GM19468 (cell line): ENCODE data around the gene NACC2.

ENCODE experiments used
- ATAC-seq: cut with Tn5 transposase; IDR thresholded peaks from one replicate; pipeline ENCODE4 v1.9.1; 2021; ENCODE audit warnings: mild to moderate bottlenecking, moderate library complexity, moderate number of reproducible peaks; ENCODE audit not compliant: unreplicated experiment; ENCODE audit errors: extremely low read depth

The NACC2 gene

GRCh38 chr9:136059321-136059791 lies 35.7 kb downstream of the NACC2 start:
- no peak for ATAC-seq

- no peak for ATAC-seq
Measured at GRCh38 chr9:136058801-136059302, 36.2 kb downstream of the NACC2 start.

GRCh38 chr9:136058084-136058483 lies 37.0 kb downstream of the NACC2 start:
- no peak for ATAC-seq

DNA sequence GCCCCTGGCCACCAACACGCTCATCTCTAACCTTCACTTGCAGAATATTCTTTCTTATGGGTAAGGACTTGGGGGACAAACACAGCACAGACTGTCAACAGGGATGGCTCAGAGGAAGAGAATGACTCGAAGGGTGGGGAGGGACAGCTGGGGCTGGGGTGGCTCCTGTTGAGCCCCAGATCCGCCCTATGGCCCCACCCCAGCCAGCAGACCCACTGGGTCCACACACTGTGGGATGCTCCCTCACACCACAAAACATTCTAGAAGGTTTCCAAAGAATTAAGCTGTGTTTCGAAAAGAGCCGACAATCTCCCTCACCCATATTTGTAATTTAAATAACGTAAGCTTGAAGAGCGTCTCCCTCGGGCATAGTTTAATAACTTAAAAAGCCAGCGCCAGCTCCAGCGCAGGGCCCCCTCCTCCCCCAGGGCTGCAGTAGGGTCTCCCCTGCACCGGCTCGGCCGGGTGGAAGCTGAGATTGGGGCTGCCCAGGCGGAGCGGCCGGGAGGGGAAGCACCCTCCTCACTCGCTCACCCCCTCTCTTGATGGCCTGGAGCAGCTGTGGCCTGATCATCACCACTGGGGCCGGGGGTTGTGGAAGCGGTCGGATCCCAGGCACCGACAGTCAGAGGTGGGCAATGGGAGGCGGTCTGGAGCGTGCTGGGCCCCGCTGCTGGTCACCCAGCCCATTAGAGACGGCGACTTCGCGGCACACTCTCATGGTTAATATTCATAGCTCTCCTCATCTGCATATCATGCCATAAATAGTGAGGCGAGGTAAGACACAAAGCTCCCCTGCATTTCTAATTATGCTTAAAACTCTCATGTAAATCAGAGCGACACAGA lies 37.6 kb downstream of the NACC2 start:
- ATAC-seq: no peak

- ATAC-seq: no peak
Measured at GRCh38 chr9:136056546-136057235, 38.4 kb downstream of the NACC2 start.

DNA sequence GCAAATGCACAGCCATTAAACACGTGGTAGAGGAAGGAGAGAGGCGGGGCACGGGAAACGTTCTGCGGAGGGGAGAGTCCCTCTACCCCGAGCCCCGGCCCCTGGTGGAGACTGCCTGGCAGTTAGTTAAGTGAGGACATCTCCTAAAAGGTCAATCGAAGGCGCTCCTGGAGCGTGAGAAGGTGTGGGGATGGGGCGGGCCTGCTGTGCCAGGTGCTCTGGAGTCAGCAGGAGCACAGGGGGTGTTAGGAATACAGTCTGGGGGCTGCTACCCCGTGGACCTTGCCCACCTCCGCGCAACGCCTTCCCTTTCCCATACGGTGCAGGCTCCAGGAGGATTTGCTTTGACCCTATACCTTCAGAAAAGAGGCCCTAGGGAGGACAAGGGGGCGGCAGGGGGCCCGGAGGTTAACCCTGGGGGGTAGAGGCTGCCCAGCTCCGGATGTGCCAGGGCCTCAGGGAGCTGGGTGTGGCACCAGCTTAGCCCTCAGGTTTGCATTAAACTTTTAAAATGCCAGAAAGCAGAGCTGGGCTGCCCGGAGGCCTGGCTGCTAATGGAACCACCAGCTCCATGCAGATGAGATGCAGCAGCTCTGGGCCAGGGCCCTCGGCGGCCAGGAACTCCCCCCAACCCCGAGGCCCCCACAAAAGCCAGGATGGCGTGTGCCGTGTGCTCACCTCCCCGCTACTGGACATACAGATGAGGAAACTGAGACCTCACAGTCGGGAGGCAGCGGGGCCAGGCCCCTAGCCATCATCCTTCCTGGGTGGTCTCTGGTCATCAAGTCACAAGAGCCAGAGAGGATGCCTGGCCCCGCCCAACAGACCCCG lies 39.2 kb downstream of the NACC2 start:
- ATAC-seq: no peak

DNA sequence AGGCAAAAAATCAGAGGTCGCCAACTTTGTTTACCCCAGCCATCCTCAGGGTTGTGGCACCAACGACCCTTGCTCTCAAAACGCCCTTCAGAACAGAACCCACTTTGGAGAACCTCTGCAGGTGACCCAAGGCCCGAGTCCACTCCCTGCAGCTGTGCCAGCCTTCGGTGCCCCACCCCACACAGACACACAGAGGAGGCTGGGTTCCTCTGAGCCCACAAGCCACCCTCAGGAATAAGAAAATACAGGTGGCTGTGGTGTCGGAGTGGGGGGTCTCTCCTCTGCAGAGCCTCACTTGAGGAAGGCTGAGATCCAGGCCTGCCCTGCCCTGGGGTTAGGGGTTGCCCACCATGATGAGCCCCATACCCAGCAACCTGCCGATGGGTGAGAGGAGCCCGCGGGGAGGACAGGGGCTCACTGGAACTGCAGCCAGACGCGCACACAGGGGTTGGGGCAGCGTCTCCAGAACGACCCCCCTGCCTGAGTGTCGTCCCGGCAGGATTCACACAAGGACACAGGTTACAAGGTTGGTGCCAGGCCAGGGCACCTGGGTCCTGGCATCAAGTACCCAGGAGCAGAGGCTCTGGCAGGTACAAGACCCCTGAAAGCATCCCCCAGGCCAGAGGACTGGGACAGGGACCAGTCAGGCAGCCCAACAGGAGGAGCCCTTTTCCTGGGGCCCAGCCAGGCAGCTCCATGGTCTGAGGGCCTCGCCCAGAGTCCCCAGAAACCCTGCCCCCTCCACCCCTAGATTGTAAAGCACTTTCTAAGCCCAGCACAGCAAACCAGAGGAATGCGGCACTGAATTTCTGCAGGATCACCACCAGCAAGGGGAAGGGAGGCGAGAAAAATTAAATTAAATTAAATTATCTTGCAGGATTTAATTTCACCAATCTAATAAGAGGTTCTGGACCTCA lies 40.0 kb downstream of the NACC2 start:
- no peak for ATAC-seq

GRCh38 chr9:136054146-136054545 lies 40.9 kb downstream of the NACC2 start:
- ATAC-seq: no peak

GRCh38 chr9:136053757-136054142 lies 41.3 kb downstream of the NACC2 start:
- ATAC-seq: no peak

DNA sequence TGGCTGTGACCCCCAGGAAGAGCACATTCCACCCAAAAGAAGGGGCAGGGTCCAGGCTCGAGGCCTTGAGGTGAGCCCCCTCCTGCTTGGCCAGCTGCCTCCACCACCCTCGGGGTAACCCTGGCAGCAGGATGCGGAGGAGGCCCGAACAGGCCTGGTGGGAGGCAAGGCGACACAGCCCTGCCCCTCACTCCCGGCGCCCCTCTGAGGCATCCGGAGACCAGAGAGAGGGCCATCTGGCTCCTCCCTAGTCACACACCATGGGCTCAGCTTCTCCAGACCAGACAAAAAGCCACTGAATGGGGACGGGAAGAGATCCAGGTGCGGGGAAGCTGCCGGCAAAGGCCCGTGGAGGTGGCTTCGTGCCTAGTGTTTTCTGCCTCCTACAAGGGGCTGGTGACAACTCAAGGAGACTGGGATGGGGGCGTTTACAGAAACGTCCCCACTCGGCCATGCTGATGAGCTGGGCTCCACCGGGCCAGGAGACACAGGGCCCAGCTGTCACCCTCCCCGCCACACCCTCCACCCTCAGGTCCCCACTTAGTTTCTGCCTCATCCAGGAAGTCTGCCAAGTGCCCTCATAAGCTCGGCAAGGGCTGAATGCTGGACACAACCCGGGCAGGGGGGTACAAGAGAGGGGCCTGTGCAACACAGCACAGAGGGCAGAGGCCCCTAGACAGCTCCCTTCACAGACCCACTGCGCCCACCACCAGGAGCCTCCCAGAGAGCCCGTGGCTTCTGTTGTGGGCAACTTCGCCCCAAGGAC lies 41.9 kb downstream of the NACC2 start:
- ATAC-seq: no peak

DNA sequence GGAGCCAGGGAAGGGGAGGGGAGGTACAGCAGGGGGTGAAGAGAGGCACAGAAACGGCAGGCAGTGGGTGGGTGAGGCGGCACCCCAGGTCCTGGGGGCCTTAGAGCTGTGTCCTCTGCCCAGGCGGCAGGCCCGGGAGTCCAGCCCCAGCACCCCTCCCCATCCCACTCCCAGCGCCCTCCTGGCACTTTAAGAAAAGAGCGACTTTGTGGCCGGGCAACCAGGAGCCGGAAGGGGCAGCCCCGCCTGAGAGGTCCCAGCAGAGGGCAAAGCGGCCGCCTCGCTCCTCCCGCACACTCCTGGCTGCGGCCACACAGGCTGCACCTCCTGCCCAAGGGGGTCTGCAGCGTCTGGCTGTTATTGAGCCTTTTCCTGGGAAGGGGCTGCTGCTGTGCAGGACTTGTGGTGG lies 42.6 kb downstream of the NACC2 start:
- ATAC-seq: no peak

- ATAC-seq: no peak
Measured at GRCh38 chr9:136051837-136052471, 43.1 kb downstream of the NACC2 start.

- no peak for ATAC-seq
Measured at GRCh38 chr9:136051453-136051836, 43.6 kb downstream of the NACC2 start.

GRCh38 chr9:136050701-136051452 lies 44.2 kb downstream of the NACC2 start:
- ATAC-seq: no peak

DNA sequence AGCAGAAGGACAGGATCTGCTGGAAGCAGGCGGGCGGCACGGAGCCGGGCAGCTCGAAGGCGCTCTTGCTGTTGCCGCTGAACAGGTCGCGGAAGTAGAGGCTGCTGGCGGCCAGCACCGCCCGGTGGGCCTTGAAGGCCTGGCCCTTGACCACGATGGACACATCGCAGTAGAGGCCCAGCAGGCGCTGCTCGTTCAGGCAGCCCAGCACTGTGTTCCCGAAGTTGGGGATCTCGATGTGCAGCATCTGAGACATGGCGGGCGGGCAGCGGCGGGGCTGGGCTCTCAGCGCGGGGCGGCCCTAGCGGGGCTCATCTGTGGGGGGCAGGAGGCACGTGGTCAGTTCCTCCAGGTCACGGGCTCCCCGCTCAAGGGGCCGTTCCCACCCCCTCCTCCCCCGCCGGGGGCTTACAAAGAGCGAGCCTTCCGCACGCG lies 44.8 kb downstream of the NACC2 start:
- ATAC-seq: no peak

DNA sequence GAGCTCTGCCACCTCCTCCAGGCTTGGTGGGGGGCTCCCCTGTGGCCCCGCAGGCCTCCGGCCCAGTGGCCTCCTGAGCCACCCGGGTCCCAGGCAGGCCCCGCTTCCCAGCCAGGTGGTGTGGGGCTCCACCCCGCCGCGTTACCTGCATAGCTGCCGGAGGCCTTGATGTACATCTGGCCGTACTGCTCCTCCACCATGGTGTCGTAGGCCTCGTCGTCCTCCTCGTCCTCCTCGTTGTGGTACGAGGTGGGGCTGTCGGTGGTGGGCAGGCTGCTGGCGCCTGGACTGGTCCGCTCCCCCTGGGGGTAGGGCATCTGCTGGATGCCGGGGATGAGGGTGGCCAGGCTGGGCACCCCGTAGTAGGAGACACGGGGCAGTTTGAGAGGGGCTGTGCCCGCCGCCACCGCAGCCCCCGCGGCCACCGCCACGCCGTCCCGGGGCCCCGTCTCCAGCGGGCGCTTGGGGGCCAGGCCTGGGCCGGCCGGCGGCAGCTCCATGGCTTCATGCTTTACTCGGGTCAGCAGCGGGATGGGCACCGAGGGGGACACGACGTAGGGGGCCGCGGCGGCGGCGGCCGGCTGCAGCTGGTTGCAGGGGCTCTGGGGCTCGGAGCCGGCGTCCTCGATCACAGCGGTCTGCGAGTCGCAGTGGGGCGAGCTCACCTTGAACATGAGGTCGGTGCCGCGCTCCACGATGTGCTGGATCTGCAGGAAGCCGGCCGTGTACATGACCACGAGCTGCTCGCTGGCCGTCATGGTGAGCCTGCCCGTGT lies 45.4 kb downstream of the NACC2 start:
- no peak for ATAC-seq
